Thymus (tissue), 11 donors: ENCODE data around the gene ISM1. TPM values are rescaled to one million over a fixed set of nuclear protein-coding genes. Genes with fewer than 3 reads are reported as not detected.

Experiments used
- DNase-seq, 9 donors: peaks; one replicate each; pipeline ENCODE4 v3.0.0-alpha.2; 2013; ENCODE audit warnings: low spot score in 9 of 9, low read depth in 6 of 9, missing footprints in 1 of 9
- H3K27ac ChIP-seq, 2 donors: one replicate each; pipeline ENCODE4 v1.5.1; 2013; ENCODE audit warnings: control low read depth in 1 of 2, low read depth in 1 of 2, low read length in 1 of 2, mild to moderate bottlenecking in 1 of 2, moderate library complexity in 1 of 2
- H3K27me3 ChIP-seq, 2 donors: one replicate each; pipeline ENCODE4 v1.5.1; 2013; ENCODE audit warnings: low read length in 1 of 2; ENCODE audit not compliant: control insufficient read depth in 2 of 2, insufficient read depth in 1 of 2
- H3K36me3 ChIP-seq, 2 donors: one replicate each; pipeline ENCODE4 v1.5.1; 2013; ENCODE audit warnings: low read length in 1 of 2, mild to moderate bottlenecking in 1 of 2, moderate library complexity in 1 of 2; ENCODE audit not compliant: control insufficient read depth in 2 of 2, insufficient read depth in 2 of 2
- H3K4me1 ChIP-seq, 2 donors: one replicate each; pipeline ENCODE4 v1.5.1; 2013; ENCODE audit warnings: low read length in 2 of 2; ENCODE audit not compliant: control insufficient read depth in 2 of 2, insufficient read depth in 2 of 2
- H3K4me3 ChIP-seq, 2 donors: one replicate each; pipeline ENCODE4 v1.5.1; 2013; ENCODE audit warnings: low read length in 2 of 2, control low read depth in 1 of 2, mild to moderate bottlenecking in 1 of 2
- H3K9me3 ChIP-seq, 2 donors: one replicate each; pipeline ENCODE4 v1.5.1; 2013; ENCODE audit warnings: low read length in 1 of 2, mild to moderate bottlenecking in 1 of 2; ENCODE audit not compliant: control insufficient read depth in 2 of 2, insufficient read depth in 1 of 2
- WGBS: extraction: QIAGEN DNeasy Blood & Tissue Kit; methylation state at CpG from one replicate; pipeline ENCODE4 v1.1.7; 2013; 5-methylcytosine and 5-hydroxymethylcytosine counted together
- polyA plus RNA-seq: library from polyadenylated mRNA; stranded (reverse); fragments of 200-250 nt; gene quantifications from one replicate; pipeline ENCODE4 v1.2.3, GENCODE V29; 2013
- total RNA-seq: library from RNA; stranded (reverse); fragments of 120-200 nt; gene quantifications from one replicate; pipeline ENCODE4 v1.2.4, GENCODE V29; 2013
- donor health status: healthy.

The ISM1 gene
- total and polyA plus RNA-seq, 2 donors: 0.66 to 1.2 TPM

DNA sequence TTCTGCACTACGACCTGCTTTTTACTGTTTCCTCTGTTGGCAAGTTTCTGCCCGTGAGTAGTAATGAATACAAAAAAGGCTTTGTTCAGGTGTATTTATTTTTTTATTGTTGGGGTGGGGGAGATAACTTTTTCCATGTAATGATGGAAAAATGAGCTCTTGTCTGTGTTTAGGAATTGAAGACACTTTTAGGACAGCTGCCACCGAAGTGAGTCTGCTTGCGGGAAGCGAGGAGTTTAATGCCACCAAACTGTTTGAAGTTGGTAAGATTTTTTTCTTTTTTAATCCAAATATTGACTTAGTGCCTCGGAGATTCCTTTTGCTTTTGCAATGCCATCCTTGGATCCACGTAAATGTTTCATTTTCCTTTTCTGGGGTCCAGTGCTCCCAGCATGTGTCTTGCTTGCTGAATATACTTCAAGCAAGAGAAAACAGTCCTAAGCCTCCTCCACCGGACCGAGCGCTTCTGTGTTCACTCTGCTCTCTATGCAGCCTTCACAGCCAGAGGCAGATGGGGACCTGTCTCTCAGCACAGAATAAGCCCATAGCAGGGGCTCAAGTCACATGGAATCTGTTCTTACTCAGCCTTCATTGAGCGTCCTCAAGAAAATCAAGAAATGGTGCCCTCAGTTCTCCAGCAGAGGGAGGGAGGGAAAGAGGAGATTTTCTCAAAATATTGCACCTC, 71.3 kb downstream of the ISM1 start:
- 96% methylated on average over 11 of the region's 11 CpGs for WGBS

GRCh38 chr20:13294522-13294921, 73.4 kb downstream of the ISM1 start:
- Histone ChIP-seq H3K27me3 (no peaks in the 10 kb centered on the region), H3K4me3 (no peak overlapping the region), H3K4me1 (no peaks in the 10 kb centered on the region), H3K9me3 (no peaks in the 10 kb centered on the region), H3K27ac (no peak overlapping the region), H3K36me3 (no peaks in the 10 kb centered on the region)
- DNase-seq: no peak
- 97% methylated on average over 2 of the region's 2 CpGs for WGBS

More for the DNA sequence above, 71.3 kb downstream of the ISM1 start:
- Histone ChIP-seq H3K9me3 (no peaks in the 10 kb centered on the region), H3K27ac (no peak overlapping the region), H3K36me3 (no peaks in the 10 kb centered on the region), H3K27me3 (no peaks in the 10 kb centered on the region), H3K4me3 (no peak overlapping the region), H3K4me1 (peaks cover 0 to 2% of the 10 kb centered on the region in 2 donors)
- no peak for DNase-seq

- Histone ChIP-seq H3K4me3 (no peak overlapping the region), H3K36me3 (no peaks in the 10 kb centered on the region), H3K27ac (no peak overlapping the region), H3K4me1 (no peaks in the 10 kb centered on the region), H3K9me3 (no peaks in the 10 kb centered on the region), H3K27me3 (no peaks in the 10 kb centered on the region)
- 92% methylated on average over 8 of the region's 8 CpGs for WGBS
- DNase-seq: no peak
Measured at GRCh38 chr20:13295637-13296036, 74.6 kb downstream of the ISM1 start.

DNA sequence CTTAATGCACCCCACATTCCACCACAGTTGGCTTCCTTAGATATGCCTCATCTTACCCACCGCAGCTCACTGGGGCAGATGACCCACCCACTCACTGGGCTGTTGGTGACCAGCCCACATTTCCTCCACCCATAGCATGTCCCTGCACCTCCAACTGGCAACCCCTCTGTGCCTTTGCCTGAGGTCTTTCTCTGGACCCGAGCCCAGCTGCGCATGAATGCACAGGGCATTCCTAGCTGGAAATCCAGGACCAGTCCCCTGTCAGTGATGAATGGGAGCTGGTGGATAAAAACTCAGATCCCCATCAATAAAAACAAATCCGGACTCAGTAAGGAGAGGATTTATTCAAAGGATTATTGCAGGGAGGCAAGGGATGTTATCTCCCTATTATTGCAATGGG, 75.0 kb downstream of the ISM1 start:
- no peaks in the 10 kb centered on the region for H3K36me3 ChIP-seq
- H3K4me1 ChIP-seq: no peaks in the 10 kb centered on the region
- H3K4me3 ChIP-seq: no peak overlapping the region
- H3K27me3 ChIP-seq: no peaks in the 10 kb centered on the region
- H3K9me3 ChIP-seq: no peaks in the 10 kb centered on the region
- no peak for DNase-seq
- WGBS: 95% methylated on average over 4 of the region's 4 CpGs
- H3K27ac ChIP-seq: no peak overlapping the region

GRCh38 chr20:13297147-13297899, 76.2 kb downstream of the ISM1 start:
- no peaks in the 10 kb centered on the region for H3K9me3 ChIP-seq
- WGBS: 97% methylated on average over 5 of the region's 5 CpGs
- H3K27ac ChIP-seq: no peak overlapping the region
- no peak for DNase-seq
- H3K4me1 ChIP-seq: no peaks in the 10 kb centered on the region
- no peak overlapping the region for H3K4me3 ChIP-seq
- H3K36me3 ChIP-seq: no peaks in the 10 kb centered on the region
- H3K27me3 ChIP-seq: no peaks in the 10 kb centered on the region

DNA sequence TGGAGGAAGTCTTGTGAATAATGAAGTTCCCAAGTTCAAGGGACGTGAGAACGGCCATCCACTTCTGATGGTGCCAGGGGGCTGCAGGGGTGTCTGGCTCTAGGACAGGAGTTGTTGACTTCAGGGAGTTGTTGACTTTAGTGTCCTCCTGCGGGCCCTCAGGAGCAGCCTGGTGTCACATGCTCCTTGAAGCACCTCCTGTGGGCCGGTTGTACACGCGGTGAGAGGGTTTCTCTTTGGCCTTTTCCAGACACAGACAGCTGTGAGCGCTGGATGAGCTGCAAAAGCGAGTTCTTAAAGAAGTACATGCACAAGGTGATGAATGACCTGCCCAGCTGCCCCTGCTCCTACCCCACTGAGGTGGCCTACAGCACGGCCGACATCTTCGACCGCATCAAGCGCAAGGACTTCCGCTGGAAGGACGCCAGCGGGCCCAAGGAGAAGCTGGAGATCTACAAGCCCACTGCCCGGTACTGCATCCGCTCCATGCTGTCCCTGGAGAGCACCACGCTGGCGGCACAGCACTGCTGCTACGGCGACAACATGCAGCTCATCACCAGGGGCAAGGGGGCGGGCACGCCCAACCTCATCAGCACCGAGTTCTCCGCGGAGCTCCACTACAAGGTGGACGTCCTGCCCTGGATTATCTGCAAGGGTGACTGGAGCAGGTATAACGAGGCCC, 77.8 kb downstream of the ISM1 start:
- Histone ChIP-seq H3K4me1 (no peaks in the 10 kb centered on the region), H3K4me3 (no peak overlapping the region), H3K9me3 (no peaks in the 10 kb centered on the region), H3K27me3 (no peaks in the 10 kb centered on the region), H3K36me3 (no peaks in the 10 kb centered on the region), H3K27ac (no peak overlapping the region)
- WGBS: 97% methylated on average over 29 of the region's 29 CpGs
- no peak for DNase-seq

GRCh38 chr20:13299401-13299800, 78.3 kb downstream of the ISM1 start:
- WGBS: 98% methylated on average over 18 of the region's 18 CpGs
- Histone ChIP-seq H3K27me3 (no peaks in the 10 kb centered on the region), H3K4me3 (no peak overlapping the region), H3K27ac (no peak overlapping the region), H3K9me3 (no peaks in the 10 kb centered on the region), H3K36me3 (no peaks in the 10 kb centered on the region), H3K4me1 (no peaks in the 10 kb centered on the region)
- DNase-seq: no peak

DNA sequence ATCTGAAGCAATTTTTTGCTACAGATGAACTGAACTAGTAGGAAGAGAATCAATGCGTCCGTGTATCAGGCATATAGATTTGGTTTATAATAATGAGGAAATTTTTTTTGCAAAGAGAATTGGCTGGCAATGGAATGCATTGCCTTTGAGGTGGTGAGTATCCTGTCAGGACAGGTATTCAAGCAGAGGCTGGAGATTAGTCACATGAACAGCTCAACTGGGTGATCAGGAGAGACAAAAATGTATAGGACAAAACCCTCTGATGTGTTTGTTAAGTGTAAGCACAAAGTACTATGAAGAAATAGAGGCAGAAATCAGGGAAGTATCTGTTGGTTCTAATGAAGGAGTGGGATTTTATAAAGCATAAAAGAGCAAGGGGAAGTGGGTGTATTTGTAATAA, 80.5 kb downstream of the ISM1 start:
- H3K36me3 ChIP-seq: no peaks in the 10 kb centered on the region
- H3K9me3 ChIP-seq: no peaks in the 10 kb centered on the region
- WGBS: 96% methylated on average over 2 of the region's 2 CpGs
- DNase-seq: no peak
- H3K27me3 ChIP-seq: no peaks in the 10 kb centered on the region
- H3K4me1 ChIP-seq: no peaks in the 10 kb centered on the region
- H3K27ac ChIP-seq: no peak overlapping the region
- H3K4me3 ChIP-seq: no peak overlapping the region
